Endothelial cell of umbilical vein (primary cell): Measurements from ENCODE around the gene NECAB2.

Source experiments
- EZH2 ChIP-seq: IDR thresholded peaks from 2 replicates; pipeline ENCODE4 v1.6.1; 2012; ENCODE audit warnings: borderline replicate concordance, low read depth, mild to moderate bottlenecking, moderate library complexity, low read length, inconsistent platforms; ENCODE audit not compliant: severe bottlenecking
- FOS ChIP-seq: IDR thresholded peaks from 2 replicates; pipeline ENCODE4 v1.6.1; 2011; ENCODE audit warnings: mild to moderate bottlenecking, low read length, moderate library complexity, borderline replicate concordance; ENCODE audit not compliant: insufficient read depth
- GATA2 ChIP-seq: IDR thresholded peaks from 2 replicates; pipeline ENCODE4 v1.7.0; 2011; ENCODE audit warnings: low read depth, mild to moderate bottlenecking, moderate library complexity, mixed read lengths, low read length; ENCODE audit not compliant: insufficient read length, insufficient read depth
- JUN ChIP-seq: IDR thresholded peaks from 2 replicates; pipeline ENCODE4 v1.6.1; 2011; ENCODE audit warnings: borderline replicate concordance, low read depth; ENCODE audit not compliant: insufficient read length, insufficient read depth
- MYC ChIP-seq: IDR thresholded peaks from one replicate; pipeline ENCODE4 v1.6.1; 2011; ENCODE audit warnings: mild to moderate bottlenecking, low read depth, low read length
- POLR2A ChIP-seq: IDR thresholded peaks from 2 replicates; pipeline ENCODE4 v1.6.1; 2012; ENCODE audit warnings: low read depth, mild to moderate bottlenecking, control low read depth, low read length
- POLR2AphosphoS5 ChIP-seq: IDR thresholded peaks from 2 replicates; pipeline ENCODE4 v1.6.1; 2012; ENCODE audit warnings: low read depth, mild to moderate bottlenecking, control low read depth, low read length, moderate library complexity; ENCODE audit not compliant: insufficient read depth
- TF ChIP-seq, protein P1 (sequence below), 2 donors: IDR thresholded peaks; 1 replicate in 1 of 2; 2 replicates in 1 of 2; pipeline ENCODE4 v1.5.1; 2011; ENCODE audit warnings: low read length in 2 of 2, mild to moderate bottlenecking in 2 of 2, moderate library complexity in 2 of 2, control low read depth in 1 of 2, inconsistent platforms in 1 of 2, low read depth in 1 of 2; ENCODE audit not compliant: insufficient read depth in 1 of 2; ENCODE audit errors: extremely low read depth in 1 of 2
- TF ChIP-seq, protein P2 (sequence below): IDR thresholded peaks from 2 replicates; pipeline ENCODE4 v1.6.1; 2011; ENCODE audit not compliant: insufficient read depth, insufficient read length

DNA sequence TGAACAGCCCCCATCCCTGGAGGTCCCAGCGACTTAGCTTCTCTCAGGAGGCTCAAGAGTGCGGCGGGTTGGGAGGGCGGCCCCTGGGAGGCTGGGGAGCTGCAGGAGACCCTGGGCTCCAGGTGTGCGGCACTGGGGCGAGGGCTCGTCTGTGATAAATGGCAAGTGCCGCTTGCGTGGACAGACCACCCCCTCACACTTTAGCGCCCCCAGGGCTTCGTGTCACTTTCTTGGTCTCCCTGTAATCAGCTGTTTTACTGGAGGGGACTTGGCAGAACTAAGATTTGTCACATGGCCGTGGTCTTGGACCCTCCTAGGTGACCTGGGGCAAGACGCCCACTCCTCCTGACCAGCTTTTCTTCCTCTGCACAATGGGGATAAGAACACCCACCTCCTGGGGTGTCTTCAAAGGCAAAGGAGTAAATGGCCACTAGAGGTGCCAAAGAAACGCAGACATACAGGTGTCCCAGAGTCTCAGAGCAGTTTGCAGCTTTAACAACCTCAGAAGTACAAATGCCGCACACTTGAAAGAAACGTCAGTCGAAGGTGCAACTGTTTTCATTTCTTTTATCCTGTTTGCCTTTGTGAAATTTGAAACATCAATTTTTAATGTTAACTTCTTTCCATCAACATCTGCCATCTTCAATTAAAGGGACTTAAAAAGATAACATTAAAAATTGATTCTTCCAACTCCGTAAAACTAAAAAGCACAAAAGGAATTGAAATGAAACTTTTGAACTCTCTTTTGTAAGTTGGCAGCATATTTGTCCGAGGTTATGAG, 14.1 kb upstream of the NECAB2 start:
- TF ChIP-seq POLR2A (no peak), EZH2 (no peak), POLR2AphosphoS5 (no peak), JUN (no peak), MYC (no peak), FOS (no peak), GATA2 (no peak)
- TF ChIP-seq, protein P1, sequence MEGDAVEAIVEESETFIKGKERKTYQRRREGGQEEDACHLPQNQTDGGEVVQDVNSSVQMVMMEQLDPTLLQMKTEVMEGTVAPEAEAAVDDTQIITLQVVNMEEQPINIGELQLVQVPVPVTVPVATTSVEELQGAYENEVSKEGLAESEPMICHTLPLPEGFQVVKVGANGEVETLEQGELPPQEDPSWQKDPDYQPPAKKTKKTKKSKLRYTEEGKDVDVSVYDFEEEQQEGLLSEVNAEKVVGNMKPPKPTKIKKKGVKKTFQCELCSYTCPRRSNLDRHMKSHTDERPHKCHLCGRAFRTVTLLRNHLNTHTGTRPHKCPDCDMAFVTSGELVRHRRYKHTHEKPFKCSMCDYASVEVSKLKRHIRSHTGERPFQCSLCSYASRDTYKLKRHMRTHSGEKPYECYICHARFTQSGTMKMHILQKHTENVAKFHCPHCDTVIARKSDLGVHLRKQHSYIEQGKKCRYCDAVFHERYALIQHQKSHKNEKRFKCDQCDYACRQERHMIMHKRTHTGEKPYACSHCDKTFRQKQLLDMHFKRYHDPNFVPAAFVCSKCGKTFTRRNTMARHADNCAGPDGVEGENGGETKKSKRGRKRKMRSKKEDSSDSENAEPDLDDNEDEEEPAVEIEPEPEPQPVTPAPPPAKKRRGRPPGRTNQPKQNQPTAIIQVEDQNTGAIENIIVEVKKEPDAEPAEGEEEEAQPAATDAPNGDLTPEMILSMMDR (IDR thresholded peaks at IDR 0.05; ENCODE audit: extremely low read depth in 1 of 2, insufficient read depth in 1 of 2, low read depth in 1 of 2, low read length in 2 of 2): peak; percentile 49 to 52
- TF ChIP-seq, protein P2, sequence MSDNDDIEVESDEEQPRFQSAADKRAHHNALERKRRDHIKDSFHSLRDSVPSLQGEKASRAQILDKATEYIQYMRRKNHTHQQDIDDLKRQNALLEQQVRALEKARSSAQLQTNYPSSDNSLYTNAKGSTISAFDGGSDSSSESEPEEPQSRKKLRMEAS: no peak
